Stimulated activated memory B cell treated with anti-CD40 and anti-IgM and Interleukin-4, amounts not matched to agents 10 μg/mL and 1 μg/mL and 100 μg/mL, for 72 hours (primary cell): ENCODE measurements around the gene DPM1.
"Not testable (repeated sequence)": the region's sequence is repeated elsewhere in the genome, so short reads cannot be mapped to it uniquely, and the experiment has no call there.

ENCODE experiments used
- ATAC-seq: fragments of 150-1000 bp; cut with Tn5 transposase; 2 replicates; pipeline ENCODE4 v1.10.0; 2021
- H3K27ac Mint-ChIP-seq: one replicate; pipeline ENCODE4 v1.8.0; 2022; ENCODE audit warnings: mild to moderate bottlenecking, mixed read lengths
- H3K27me3 Mint-ChIP-seq: one replicate; pipeline ENCODE4 v1.8.0; 2022; ENCODE audit warnings: mixed read lengths
- H3K36me3 Mint-ChIP-seq: one replicate; pipeline ENCODE4 v1.8.0; 2022; ENCODE audit warnings: mixed read lengths
- H3K4me1 Mint-ChIP-seq: one replicate; pipeline ENCODE4 v1.8.0; 2022; ENCODE audit warnings: mixed read lengths
- H3K4me3 Mint-ChIP-seq: one replicate; pipeline ENCODE4 v1.8.0; 2022; ENCODE audit warnings: mild to moderate bottlenecking, moderate library complexity, mixed read lengths
- H3K9me3 Mint-ChIP-seq: one replicate; pipeline ENCODE4 v1.8.0; 2022; ENCODE audit warnings: mixed read lengths

Gene DPM1

DNA sequence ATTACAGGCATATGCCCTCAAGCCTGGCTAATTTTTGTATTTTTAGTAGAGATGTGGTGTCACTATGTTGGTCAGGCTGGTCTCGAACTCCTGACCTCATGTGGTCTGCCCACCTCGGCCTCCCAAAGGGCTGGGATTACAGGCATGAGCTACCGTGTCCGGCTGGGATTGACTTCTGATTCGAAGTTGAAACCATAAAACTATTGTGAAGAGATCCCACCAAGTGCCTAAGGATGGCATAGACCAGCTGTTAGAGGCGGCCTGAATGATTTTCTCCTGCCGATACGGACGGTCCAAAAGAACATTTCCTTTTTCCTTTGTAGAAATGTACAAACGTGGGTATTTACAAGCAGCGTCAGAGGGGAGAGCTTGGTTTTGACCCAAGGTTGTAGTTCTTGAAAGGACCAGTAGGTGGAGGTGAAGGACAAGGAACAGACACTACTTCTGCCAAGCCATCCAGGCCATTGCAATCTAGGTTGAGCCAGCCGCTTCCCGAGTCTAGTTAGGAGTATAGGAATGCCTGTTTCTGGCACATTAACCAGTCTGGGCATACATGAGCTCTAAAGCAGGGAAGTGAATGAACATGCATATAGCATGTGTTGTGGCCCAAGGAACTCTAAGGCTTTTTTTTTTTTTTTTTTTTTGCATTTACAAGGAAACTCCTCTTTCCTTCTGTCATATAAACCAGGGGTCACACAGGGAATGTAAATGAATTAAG, 29.3 kb upstream of the DPM1 start:
- H3K4me1 Mint-ChIP-seq = peaks cover 5% of the 10 kb centered on the region
- H3K9me3 Mint-ChIP-seq = no peaks in the 10 kb centered on the region
- H3K27me3 Mint-ChIP-seq = peaks cover 22% of the 10 kb centered on the region
- H3K36me3 Mint-ChIP-seq = no peaks in the 10 kb centered on the region
- ATAC-seq = peak; percentile 82
- no peak overlapping the region for H3K4me3 Mint-ChIP-seq
- no peak overlapping the region for H3K27ac Mint-ChIP-seq

GRCh38 chr20:50983321-50983720, 25.0 kb upstream of the DPM1 start:
- Mint-ChIP-seq H3K4me3 (no peak overlapping the region), H3K27me3 (peaks cover 51% of the 10 kb centered on the region)

DNA sequence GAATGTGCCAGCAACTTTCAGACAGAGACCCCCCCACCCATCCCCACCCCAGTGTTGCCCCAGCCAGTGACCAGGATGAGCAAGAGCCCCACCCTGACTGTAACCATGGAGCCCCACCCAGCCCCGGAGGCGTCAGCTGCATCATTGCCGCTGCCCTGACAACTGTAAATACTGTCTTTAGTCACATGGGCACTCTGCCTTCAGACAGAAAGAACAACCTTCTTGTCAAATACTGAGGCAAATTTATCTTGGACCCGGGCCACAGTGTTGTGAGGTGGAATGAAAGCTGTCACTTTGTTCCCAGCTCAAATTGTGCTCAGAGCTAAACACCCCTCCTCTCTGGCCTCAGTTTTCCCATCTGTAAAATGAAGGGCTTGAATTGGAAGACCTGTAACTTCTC, 24.0 kb upstream of the DPM1 start:
- ATAC-seq = no peak
- peaks cover 55% of the 10 kb centered on the region for H3K27me3 Mint-ChIP-seq
- H3K4me1 Mint-ChIP-seq = peaks cover 10% of the 10 kb centered on the region
- H3K4me3 Mint-ChIP-seq = no peak overlapping the region
- H3K36me3 Mint-ChIP-seq = no peaks in the 10 kb centered on the region
- no peak overlapping the region for H3K27ac Mint-ChIP-seq
- H3K9me3 Mint-ChIP-seq = no peaks in the 10 kb centered on the region

More at GRCh38 chr20:50983321-50983720, 25.0 kb upstream of the DPM1 start:
- Mint-ChIP-seq H3K36me3 (no peaks in the 10 kb centered on the region), H3K4me1 (peaks cover 10% of the 10 kb centered on the region), H3K9me3 (no peaks in the 10 kb centered on the region), H3K27ac (no peak overlapping the region)
- no peak for ATAC-seq

DNA sequence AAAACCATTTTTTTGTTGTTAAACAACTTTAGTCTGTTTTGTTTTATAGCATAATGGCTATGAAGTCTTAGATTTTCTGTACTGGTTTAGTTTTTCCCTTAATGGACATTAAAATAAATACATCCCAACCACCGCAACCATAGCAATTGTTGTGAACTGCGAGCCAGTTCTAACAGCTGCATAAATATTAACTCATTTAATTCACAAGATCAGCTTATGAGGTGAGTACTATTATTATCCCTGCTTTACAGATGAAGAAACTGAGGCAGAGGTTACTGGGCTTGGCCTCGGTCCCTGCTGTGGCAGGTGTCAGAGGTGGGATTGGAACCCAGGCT, 23.3 kb upstream of the DPM1 start:
- H3K4me3 Mint-ChIP-seq = no peak overlapping the region
- H3K9me3 Mint-ChIP-seq = no peaks in the 10 kb centered on the region
- ATAC-seq = no peak
- peaks cover 10% of the 10 kb centered on the region for H3K4me1 Mint-ChIP-seq
- no peak overlapping the region for H3K27ac Mint-ChIP-seq
- peaks cover 54% of the 10 kb centered on the region for H3K27me3 Mint-ChIP-seq
- no peaks in the 10 kb centered on the region for H3K36me3 Mint-ChIP-seq

DNA sequence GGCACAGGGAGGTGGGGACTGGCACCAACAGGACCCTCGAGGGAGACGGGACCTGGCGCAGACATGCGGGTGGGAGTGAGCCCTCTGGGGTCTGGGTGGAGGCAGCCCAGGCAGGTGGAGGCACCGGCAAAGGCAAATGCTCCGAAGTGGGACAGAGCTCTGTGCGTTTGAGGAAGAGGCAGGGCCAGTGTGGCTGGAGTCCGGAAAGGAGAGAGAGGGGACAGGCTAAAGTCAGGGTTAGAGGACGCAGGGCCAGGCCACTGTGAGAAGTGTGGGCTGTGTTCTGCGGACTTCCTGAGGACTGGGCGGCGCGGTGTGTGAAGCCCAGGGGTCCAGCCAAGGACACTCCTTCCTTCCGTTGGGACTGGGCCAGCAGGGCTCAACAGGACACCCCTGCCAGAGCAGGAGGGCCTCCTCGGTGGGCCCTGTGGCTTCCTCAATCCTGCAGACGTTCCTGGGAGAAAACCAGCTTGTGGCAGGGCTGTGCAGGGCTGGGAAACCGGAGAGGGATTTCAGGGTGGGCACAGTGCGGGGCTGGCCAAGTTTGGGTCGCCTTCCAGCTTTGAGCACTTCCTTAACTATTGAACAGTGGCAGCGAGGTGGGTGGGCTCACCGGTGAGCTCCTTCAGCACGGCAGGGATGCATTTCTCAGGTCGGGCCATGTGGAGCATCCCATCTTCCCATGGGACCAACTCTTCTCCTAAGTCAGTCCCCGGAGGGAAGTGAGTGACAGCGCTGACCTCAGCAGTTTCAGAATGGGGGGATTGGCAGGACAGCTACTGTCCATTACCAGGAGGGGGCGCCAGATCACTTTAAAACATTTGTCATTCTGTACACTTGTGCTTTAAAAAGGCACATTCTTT, 22.8 kb upstream of the DPM1 start:
- peak; percentile 54 for ATAC-seq
- peaks cover 10% of the 10 kb centered on the region for H3K4me1 Mint-ChIP-seq
- no peak overlapping the region for H3K4me3 Mint-ChIP-seq
- H3K9me3 Mint-ChIP-seq = no peaks in the 10 kb centered on the region
- peaks cover 54% of the 10 kb centered on the region for H3K27me3 Mint-ChIP-seq
- H3K36me3 Mint-ChIP-seq = no peaks in the 10 kb centered on the region
- no peak overlapping the region for H3K27ac Mint-ChIP-seq

DNA sequence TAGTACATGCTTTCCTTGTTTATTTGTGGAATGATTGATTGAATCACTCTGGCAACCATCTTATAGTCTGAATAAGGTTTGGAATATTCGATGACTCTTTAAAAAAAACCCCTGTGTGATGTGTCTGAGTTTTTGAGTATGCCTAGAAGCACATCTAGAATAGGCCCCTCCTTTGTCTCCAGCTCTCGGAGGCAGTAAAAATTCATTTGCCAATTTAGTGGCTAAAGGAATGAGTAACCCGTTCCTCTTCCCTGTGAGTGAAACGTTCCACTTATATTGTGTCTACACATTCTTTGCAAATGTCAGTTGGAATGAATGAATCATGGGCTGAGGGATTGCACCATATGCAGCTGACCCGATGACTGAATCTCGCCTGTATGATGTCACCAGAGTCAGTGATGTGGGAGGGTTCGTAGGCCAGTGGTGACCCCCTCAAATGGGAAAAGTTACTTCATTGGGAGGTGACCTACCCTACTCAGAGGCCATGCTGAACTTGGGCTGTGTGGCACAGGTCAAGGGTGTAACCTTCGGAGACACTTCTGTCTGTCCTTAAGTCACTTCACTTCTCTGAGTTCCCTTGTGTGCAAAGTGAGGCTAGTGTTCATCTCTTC, 21.8 kb upstream of the DPM1 start:
- Mint-ChIP-seq H3K36me3 (no peaks in the 10 kb centered on the region), H3K27ac (no peak overlapping the region), H3K4me3 (no peak overlapping the region), H3K9me3 (no peaks in the 10 kb centered on the region), H3K27me3 (peaks cover 63% of the 10 kb centered on the region), H3K4me1 (peaks cover 10% of the 10 kb centered on the region)
- peak; percentile 35 for ATAC-seq

DNA sequence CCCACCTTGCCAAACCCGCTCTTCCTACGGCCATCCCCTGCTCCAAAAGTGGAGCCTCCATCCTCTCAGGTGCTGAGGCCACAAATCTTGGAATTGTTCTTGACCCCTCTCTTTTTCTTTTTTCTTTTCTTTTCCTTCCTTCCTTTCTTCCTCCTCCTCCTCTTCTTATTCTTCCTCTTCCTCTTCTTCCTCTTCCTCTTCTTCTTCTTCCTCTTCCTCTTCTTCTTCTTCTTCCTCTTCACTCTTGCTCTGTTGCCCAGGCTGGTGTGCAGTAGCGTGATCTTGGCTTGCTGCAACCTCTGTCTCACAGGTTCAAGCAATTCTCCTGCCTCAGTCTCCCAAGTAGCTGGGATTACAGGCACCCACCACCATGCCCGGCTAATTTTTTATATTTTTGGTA, 20.2 kb upstream of the DPM1 start:
- H3K4me3 Mint-ChIP-seq, ATAC-seq, H3K27ac Mint-ChIP-seq, H3K9me3 Mint-ChIP-seq, H3K36me3 Mint-ChIP-seq: not testable (repeated sequence)
- peaks cover 10% of the 10 kb centered on the region for H3K4me1 Mint-ChIP-seq
- H3K27me3 Mint-ChIP-seq = peaks cover 67% of the 10 kb centered on the region

DNA sequence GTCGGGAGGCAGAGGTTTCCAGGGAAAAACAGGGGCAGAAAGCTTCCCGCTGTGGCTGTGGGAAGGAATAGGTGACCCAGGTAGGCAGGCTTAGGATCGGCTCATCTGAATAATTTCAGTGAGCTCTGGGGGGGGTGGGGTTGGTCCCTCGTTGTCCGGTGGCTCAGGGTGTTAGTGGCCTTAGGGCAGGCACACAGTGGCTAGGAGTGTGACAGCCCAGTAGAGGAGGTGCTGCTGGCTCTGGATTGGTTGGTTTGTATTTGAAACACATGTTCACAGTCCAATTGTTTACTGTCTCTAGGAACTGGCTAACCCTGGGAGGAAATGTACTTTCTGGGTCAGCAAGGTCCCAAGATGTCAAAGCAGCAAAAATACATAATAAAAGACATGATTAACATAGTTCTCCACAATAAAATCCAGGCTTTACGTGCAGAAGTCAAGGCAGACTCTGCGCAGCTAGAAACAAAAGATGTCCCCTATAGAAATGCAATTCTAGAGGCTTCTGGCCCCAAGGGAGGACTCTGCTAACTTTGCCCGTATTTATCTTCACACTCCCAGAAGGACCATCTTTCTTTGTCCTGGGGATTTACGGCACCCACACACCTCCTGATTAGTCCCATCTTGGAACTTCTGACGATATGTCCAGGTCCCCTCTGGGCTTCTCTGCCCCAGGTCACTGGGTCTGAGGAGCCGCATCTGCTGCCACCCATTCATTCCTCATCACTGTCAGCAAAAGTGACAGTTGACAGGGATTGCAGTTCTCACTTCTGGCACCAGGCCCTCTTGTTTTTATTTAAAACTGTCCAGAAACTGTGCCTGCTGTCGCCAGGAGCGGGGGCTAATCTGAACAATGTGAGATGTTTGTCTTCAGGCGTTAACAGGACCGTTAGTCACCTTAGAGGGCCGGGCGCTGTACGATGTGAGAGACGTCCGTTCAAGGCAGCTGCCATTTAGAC, 19.0 kb upstream of the DPM1 start:
- peaks cover 55% of the 10 kb centered on the region for H3K27me3 Mint-ChIP-seq
- peaks cover 10% of the 10 kb centered on the region for H3K4me1 Mint-ChIP-seq
- H3K36me3 Mint-ChIP-seq = no peaks in the 10 kb centered on the region
- no peak overlapping the region for H3K4me3 Mint-ChIP-seq
- ATAC-seq = no peak
- no peaks in the 10 kb centered on the region for H3K9me3 Mint-ChIP-seq
- no peak overlapping the region for H3K27ac Mint-ChIP-seq

- Mint-ChIP-seq H3K27me3 (peaks cover 53% of the 10 kb centered on the region), H3K9me3 (no peaks in the 10 kb centered on the region), H3K36me3 (no peaks in the 10 kb centered on the region), H3K4me1 (peaks cover 4% of the 10 kb centered on the region), H3K27ac (no peak overlapping the region), H3K4me3 (no peak overlapping the region)
- no peak for ATAC-seq
Measured at GRCh38 chr20:50975701-50976330, 17.5 kb upstream of the DPM1 start.

GRCh38 chr20:50969912-50970311, 11.6 kb upstream of the DPM1 start:
- no peak overlapping the region for H3K4me3 Mint-ChIP-seq
- no peaks in the 10 kb centered on the region for H3K36me3 Mint-ChIP-seq
- peaks cover 3% of the 10 kb centered on the region for H3K27me3 Mint-ChIP-seq
- no peaks in the 10 kb centered on the region for H3K4me1 Mint-ChIP-seq
- H3K9me3 Mint-ChIP-seq = no peaks in the 10 kb centered on the region
- no peak for ATAC-seq
- no peak overlapping the region for H3K27ac Mint-ChIP-seq

DNA sequence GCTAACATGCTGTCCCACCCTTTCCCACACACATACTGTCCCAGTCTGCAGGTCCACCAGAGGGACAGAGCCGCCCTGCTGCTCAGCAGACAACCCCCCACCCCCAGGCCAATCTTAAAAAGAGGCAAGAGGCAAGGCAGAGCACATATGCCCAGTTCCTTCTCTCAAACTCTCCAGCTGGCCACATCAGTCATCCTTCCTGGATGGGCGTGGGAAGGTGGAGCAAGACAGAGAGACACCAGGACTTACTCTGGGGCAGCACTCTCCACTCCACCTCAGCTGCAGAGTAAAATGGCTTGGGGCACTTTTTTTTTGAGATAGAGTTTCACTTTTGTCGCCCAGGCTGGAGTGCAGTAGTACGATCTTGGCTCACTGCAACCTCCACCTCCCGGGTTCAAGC, 11.1 kb upstream of the DPM1 start:
- H3K27ac Mint-ChIP-seq = no peak overlapping the region
- H3K9me3 Mint-ChIP-seq = no peaks in the 10 kb centered on the region
- ATAC-seq = no peak
- no peaks in the 10 kb centered on the region for H3K27me3 Mint-ChIP-seq
- H3K4me1 Mint-ChIP-seq = no peaks in the 10 kb centered on the region
- no peaks in the 10 kb centered on the region for H3K36me3 Mint-ChIP-seq
- H3K4me3 Mint-ChIP-seq = no peak overlapping the region

- peaks cover 2% of the 10 kb centered on the region for H3K36me3 Mint-ChIP-seq
- H3K27me3 Mint-ChIP-seq = no peaks in the 10 kb centered on the region
- no peak overlapping the region for H3K4me3 Mint-ChIP-seq
- H3K27ac Mint-ChIP-seq = no peak overlapping the region
- ATAC-seq = no peak
- no peaks in the 10 kb centered on the region for H3K9me3 Mint-ChIP-seq
- H3K4me1 Mint-ChIP-seq = no peaks in the 10 kb centered on the region
Measured at GRCh38 chr20:50968289-50968688, 10.0 kb upstream of the DPM1 start.

DNA sequence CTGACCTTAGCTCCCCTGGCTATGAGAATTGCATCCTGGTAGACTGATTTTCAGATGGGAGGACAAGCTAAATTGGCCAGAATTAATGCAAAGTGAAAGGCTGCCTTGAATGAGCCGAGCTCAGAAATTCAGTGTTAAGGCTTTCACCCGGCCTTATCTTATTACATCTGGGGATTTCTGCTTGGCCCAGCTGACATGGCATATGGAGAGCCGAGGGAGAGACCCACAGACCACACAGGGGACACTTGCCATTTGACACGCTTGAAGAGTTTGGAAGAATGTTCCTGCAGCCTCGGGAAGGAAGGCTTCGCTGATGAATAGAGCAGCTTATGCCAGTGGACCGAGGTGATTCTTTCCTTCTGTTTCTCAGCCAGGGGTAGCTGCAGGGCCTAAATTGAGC, 9.3 kb upstream of the DPM1 start:
- H3K4me3 Mint-ChIP-seq = no peak overlapping the region
- no peaks in the 10 kb centered on the region for H3K27me3 Mint-ChIP-seq

DNA sequence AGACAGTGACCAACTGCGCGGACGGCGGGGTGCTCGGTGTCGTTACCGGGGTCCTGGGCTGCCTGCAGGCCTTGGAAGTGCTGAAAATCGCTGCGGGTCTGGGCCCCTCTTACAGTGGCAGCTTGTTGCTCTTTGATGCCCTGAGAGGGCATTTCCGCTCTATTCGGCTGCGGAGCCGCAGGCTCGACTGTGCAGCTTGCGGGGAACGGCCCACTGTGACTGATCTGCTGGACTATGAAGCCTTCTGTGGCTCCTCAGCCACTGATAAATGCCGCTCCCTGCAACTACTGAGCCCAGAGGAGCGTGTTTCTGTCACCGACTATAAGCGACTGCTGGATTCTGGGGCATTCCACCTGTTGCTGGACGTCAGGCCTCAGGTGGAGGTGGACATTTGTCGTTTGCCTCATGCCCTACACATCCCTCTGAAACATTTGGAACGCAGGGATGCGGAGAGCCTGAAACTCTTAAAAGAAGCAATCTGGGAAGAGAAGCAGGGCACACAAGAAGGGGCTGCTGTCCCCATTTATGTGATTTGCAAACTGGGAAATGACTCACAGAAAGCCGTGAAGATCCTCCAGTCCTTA, 1.3 kb upstream of the DPM1 start:
- peaks cover 45% of the 10 kb centered on the region for H3K4me1 Mint-ChIP-seq

More for the DNA sequence above, 9.3 kb upstream of the DPM1 start:
- peaks cover 1% of the 10 kb centered on the region for H3K4me1 Mint-ChIP-seq
- H3K27ac Mint-ChIP-seq = no peak overlapping the region
- H3K9me3 Mint-ChIP-seq = no peaks in the 10 kb centered on the region
- H3K36me3 Mint-ChIP-seq = peaks cover 9% of the 10 kb centered on the region
- ATAC-seq = no peak

More for the DNA sequence above, 1.3 kb upstream of the DPM1 start:
- no peaks in the 10 kb centered on the region for H3K9me3 Mint-ChIP-seq
- peaks cover 25% of the 10 kb centered on the region for H3K36me3 Mint-ChIP-seq
- peak overlapping the region; percentile 99 for H3K27ac Mint-ChIP-seq
- H3K27me3 Mint-ChIP-seq = no peaks in the 10 kb centered on the region
- no peak for ATAC-seq
- H3K4me3 Mint-ChIP-seq = peak overlapping the region; percentile 95
